Activated effector memory CD4-positive, alpha-beta T cell treated with anti-CD3 and anti-CD28 coated beads, Interleukin-2, amount 50 U/mL, for 16 hours (primary cell): ENCODE data around the gene NEGR1.

Experiments used
- DNase-seq: peaks from one replicate; pipeline ENCODE4 v3.0.0-alpha.2; 2020

Gene NEGR1

GRCh38 chr1:71660411-71660810 is 621.9 kb downstream of the NEGR1 start:
- no peak for DNase-seq

- no peak for DNase-seq
These were observed 624.3 kb downstream of the NEGR1 start for GRCh38 chr1:71657891-71658679.

- no peak for DNase-seq
These were observed 625.4 kb downstream of the NEGR1 start for GRCh38 chr1:71656902-71657301.

- no peak for DNase-seq
These were observed 626.7 kb downstream of the NEGR1 start for GRCh38 chr1:71655604-71656003.

GRCh38 chr1:71653952-71654351 is 628.4 kb downstream of the NEGR1 start:
- no peak for DNase-seq

GRCh38 chr1:71651214-71651613 is 631.1 kb downstream of the NEGR1 start:
- no peak for DNase-seq

- no peak for DNase-seq
These were observed 632.2 kb downstream of the NEGR1 start for GRCh38 chr1:71650119-71650518.

GRCh38 chr1:71649608-71650007 is 632.7 kb downstream of the NEGR1 start:
- DNase-seq: no peak

GRCh38 chr1:71647513-71648300 is 634.6 kb downstream of the NEGR1 start:
- no peak for DNase-seq

- no peak for DNase-seq
These were observed 637.3 kb downstream of the NEGR1 start for GRCh38 chr1:71645015-71645414.

GRCh38 chr1:71641903-71642302 is 640.4 kb downstream of the NEGR1 start:
- DNase-seq: no peak

- DNase-seq: no peak
These were observed 641.3 kb downstream of the NEGR1 start for GRCh38 chr1:71640998-71641397.

GRCh38 chr1:71640116-71640515 is 642.2 kb downstream of the NEGR1 start:
- DNase-seq: no peak

- DNase-seq: no peak
These were observed 644.1 kb downstream of the NEGR1 start for GRCh38 chr1:71638081-71638766.

GRCh38 chr1:71635568-71635967 is 646.8 kb downstream of the NEGR1 start:
- DNase-seq: no peak

GRCh38 chr1:71634159-71634558 is 648.2 kb downstream of the NEGR1 start:
- no peak for DNase-seq

- no peak for DNase-seq
These were observed 652.3 kb downstream of the NEGR1 start for GRCh38 chr1:71630073-71630472.

- DNase-seq: no peak
These were observed 657.3 kb downstream of the NEGR1 start for GRCh38 chr1:71625004-71625403.

GRCh38 chr1:71623888-71624287 is 658.5 kb downstream of the NEGR1 start:
- DNase-seq: no peak

GRCh38 chr1:71621785-71622184 is 660.6 kb downstream of the NEGR1 start:
- no peak for DNase-seq

- DNase-seq: no peak
These were observed 663.4 kb downstream of the NEGR1 start for GRCh38 chr1:71618766-71619530.

- no peak for DNase-seq
These were observed 664.1 kb downstream of the NEGR1 start for GRCh38 chr1:71618191-71618590.

GRCh38 chr1:71610476-71610875 is 671.9 kb downstream of the NEGR1 start:
- no peak for DNase-seq
